H1 (cell line): ENCODE results near the gene CH25H. TPM values are rescaled to one million over a fixed set of nuclear protein-coding genes. Genes with fewer than 3 reads are reported as not detected.

ENCODE experiments used
- CTCF ChIA-PET: fragments of 300-600 bp; sonication (Branson Sonifier 250); formaldehyde crosslinking; loops from one replicate; lab custom pipeline; 2021; ENCODE audit not compliant: partially characterized antibody; lab: Charles Lee
- POLR2A ChIA-PET: fragments of 300-600 bp; sonication (Branson Sonifier 250); formaldehyde crosslinking; loops from one replicate; lab custom pipeline; 2021; ENCODE audit warnings: inconsistent platforms; ENCODE audit not compliant: partially characterized antibody; lab: Charles Lee
- DNase-seq, 2 experiments: peaks; one replicate each; pipeline versions ENCODE4 v3.0.0 to v3.0.0-alpha.2; 2010 to 2022; ENCODE audit warnings: low spot score in 2 of 2, low read depth in 1 of 2, mixed read lengths in 1 of 2
- FAIRE-seq: peaks from 2 replicates; lab custom pipeline; 2011; peaks lifted over from hg19 to GRCh38; lab: Jason Lieb, UNC
- H2AFZ ChIP-seq: 2 replicates; pipeline ENCODE4 v1.8.1; 2012; ENCODE audit warnings: low read length, inconsistent platforms
- H2AK5ac ChIP-seq: 2 replicates; pipeline ENCODE4 v1.6.1; 2013; ENCODE audit warnings: low read depth, low read length
- H2BK120ac ChIP-seq: replicated peaks from 2 replicates; pipeline ENCODE3; 2013; ENCODE audit warnings: low read depth, low read length, inconsistent platforms
- H2BK12ac ChIP-seq: 2 replicates; pipeline ENCODE4 v1.6.1; 2013; ENCODE audit warnings: low read depth, low read length
- H2BK15ac ChIP-seq: 2 replicates; pipeline ENCODE4 v1.6.1; 2013; ENCODE audit warnings: low read length
- H2BK20ac ChIP-seq: 2 replicates; pipeline ENCODE4 v1.6.1; 2013; ENCODE audit warnings: low read length
- H2BK5ac ChIP-seq: 2 replicates; pipeline ENCODE4 v1.6.1; 2013; ENCODE audit warnings: low read depth, low read length
- H3K14ac ChIP-seq: 2 replicates; pipeline ENCODE4 v1.6.1; 2013; ENCODE audit warnings: inconsistent platforms; ENCODE audit not compliant: insufficient read length
- H3K18ac ChIP-seq: 2 replicates; pipeline ENCODE4 v1.6.1; 2013; ENCODE audit warnings: low read length; ENCODE audit errors: extremely low read depth
- H3K23ac ChIP-seq: 2 replicates; pipeline ENCODE4 v1.6.1; 2013; ENCODE audit warnings: inconsistent platforms; ENCODE audit not compliant: insufficient read length
- H3K23me2 ChIP-seq: 2 replicates; pipeline ENCODE4 v1.6.1; 2013; ENCODE audit warnings: low read depth, low read length
- H3K27ac ChIP-seq: 2 replicates; pipeline ENCODE4 v1.6.1; 2011; ENCODE audit warnings: low read depth, low read length, inconsistent platforms
- H3K27me3 ChIP-seq, 4 experiments: replicated peaks in 1 of 4; 1 replicate in 1 of 4; 2 replicates in 3 of 4; pipeline versions ENCODE4 v1.6.1 to v1.8.1; 2011 to 2013; ENCODE audit warnings: low read length in 3 of 4, mild to moderate bottlenecking in 3 of 4, inconsistent platforms in 2 of 4, mixed read lengths in 2 of 4, moderate library complexity in 1 of 4; ENCODE audit not compliant: control insufficient read depth in 3 of 4, insufficient read depth in 3 of 4; ENCODE audit errors: extremely low read depth in 1 of 4
- H3K36me3 ChIP-seq, 4 experiments: 2 replicates each; pipeline versions ENCODE4 v1.6.1 to v1.8.1; 2011 to 2013; ENCODE audit warnings: mild to moderate bottlenecking in 4 of 4, low read length in 3 of 4, moderate library complexity in 2 of 4, control low read depth in 1 of 4, inconsistent platforms in 1 of 4; ENCODE audit not compliant: insufficient read depth in 4 of 4, control insufficient read depth in 2 of 4
- H3K4ac ChIP-seq: replicated peaks from 2 replicates; pipeline ENCODE3; 2013; ENCODE audit warnings: low read length, low read depth, mixed read lengths, inconsistent platforms; ENCODE audit not compliant: insufficient read length
- H3K4me1 ChIP-seq, 4 experiments: replicated peaks in 1 of 4; 1 replicate in 1 of 4; 2 replicates in 3 of 4; pipeline versions ENCODE4 v1.6.1 to v1.8.1; 2011 to 2013; ENCODE audit warnings: low read length in 3 of 4, inconsistent platforms in 2 of 4, mixed read lengths in 1 of 4; ENCODE audit not compliant: insufficient read depth in 4 of 4, control insufficient read depth in 3 of 4
- H3K4me2 ChIP-seq, 2 experiments: 2 replicates each; pipeline versions ENCODE4 v1.6.1 to v1.8.1; 2011 to 2013; ENCODE audit warnings: low read depth in 2 of 2, low read length in 2 of 2, control low read depth in 1 of 2, inconsistent platforms in 1 of 2, mild to moderate bottlenecking in 1 of 2; ENCODE audit not compliant: insufficient read depth in 1 of 2
- H3K4me3 ChIP-seq, 4 experiments: fragments of 200-600, 300-600 bp in 1 of 4; sonication (generic), shearing (Covaris generic), sonication (Bioruptor Twin) in 1 of 4; 2 replicates each; pipeline versions ENCODE4 v1.5.1 to v1.8.1; 2011 to 2016; ENCODE audit warnings: low read length in 4 of 4, low read depth in 3 of 4, control low read depth in 2 of 4, inconsistent platforms in 2 of 4, mild to moderate bottlenecking in 2 of 4, mixed read lengths in 1 of 4, moderate library complexity in 1 of 4; ENCODE audit not compliant: insufficient read depth in 2 of 4; ENCODE audit errors: extremely low read depth in 1 of 4
- H3K56ac ChIP-seq: replicated peaks from 2 replicates; pipeline ENCODE3; 2013; ENCODE audit warnings: low read depth, mild to moderate bottlenecking, mixed read lengths, low read length, inconsistent platforms; ENCODE audit not compliant: insufficient read length
- H3K79me1 ChIP-seq: 2 replicates; pipeline ENCODE4 v1.6.1; 2013; ENCODE audit warnings: low read depth, low read length, control low read depth
- H3K79me2 ChIP-seq, 2 experiments: 2 replicates each; pipeline versions ENCODE4 v1.6.1 to v1.8.1; 2012 to 2013; ENCODE audit warnings: low read length in 2 of 2, mild to moderate bottlenecking in 2 of 2, inconsistent platforms in 1 of 2; ENCODE audit not compliant: insufficient read depth in 2 of 2, control insufficient read depth in 1 of 2
- H3K9ac ChIP-seq, 4 experiments: replicated peaks in 1 of 4; 1 replicate in 1 of 4; 2 replicates in 3 of 4; pipeline versions ENCODE4 v1.6.1 to v1.8.1; 2011 to 2013; ENCODE audit warnings: low read depth in 3 of 4, low read length in 3 of 4, control low read depth in 2 of 4, mild to moderate bottlenecking in 2 of 4, moderate library complexity in 2 of 4, inconsistent platforms in 1 of 4; ENCODE audit errors: extremely low read depth in 1 of 4
- H3K9me3 ChIP-seq, 2 experiments: 2 replicates each; pipeline versions ENCODE4 v1.6.1 to v1.8.1; 2012 to 2013; ENCODE audit warnings: mild to moderate bottlenecking in 2 of 2, moderate library complexity in 2 of 2, control low read depth in 1 of 2, inconsistent platforms in 1 of 2, low read depth in 1 of 2, low read length in 1 of 2, mixed read lengths in 1 of 2; ENCODE audit not compliant: insufficient read depth in 2 of 2
- H4K20me1 ChIP-seq, 2 experiments: replicated peaks in 1 of 2; 2 replicates each; pipeline versions ENCODE3 to v1.8.1; 2011 to 2013; ENCODE audit warnings: inconsistent platforms in 2 of 2, low read length in 2 of 2, mild to moderate bottlenecking in 1 of 2; ENCODE audit not compliant: insufficient read depth in 2 of 2, control insufficient read depth in 1 of 2
- H4K5ac ChIP-seq: 2 replicates; pipeline ENCODE4 v1.6.1; 2013; ENCODE audit warnings: low read length, low read depth, mixed read lengths, inconsistent platforms; ENCODE audit not compliant: insufficient read length
- H4K8ac ChIP-seq: 2 replicates; pipeline ENCODE4 v1.8.0; 2013; ENCODE audit warnings: mild to moderate bottlenecking, moderate library complexity, low read length, inconsistent platforms; ENCODE audit not compliant: insufficient read depth; ENCODE audit errors: extremely low read depth
- H4K91ac ChIP-seq: replicated peaks from 2 replicates; pipeline ENCODE3; 2013; ENCODE audit warnings: low read length, mixed read lengths, inconsistent platforms; ENCODE audit not compliant: insufficient read length
- ASH2L ChIP-seq: fragments of 200-600, 300-600 bp; sonication (generic); IDR thresholded peaks from one replicate; pipeline ENCODE4 v1.7.1; 2017; ENCODE audit warnings: low read length
- BCL11A ChIP-seq, 2 experiments: IDR thresholded peaks; one replicate each; pipeline ENCODE4 v1.6.1; 2011; ENCODE audit warnings: low read depth in 2 of 2, low read length in 2 of 2, mild to moderate bottlenecking in 2 of 2
- CBX5 ChIP-seq: fragments of 300-800, 300-1000 bp; sonication (generic); IDR thresholded peaks from 2 replicates; pipeline ENCODE4 v1.7.1; 2016; ENCODE audit warnings: antibody characterized with exemption, low read length, low read depth
- CHD1 ChIP-seq: IDR thresholded peaks from 2 replicates; pipeline ENCODE4 v1.6.1; 2012; ENCODE audit warnings: low read depth, low read length, improper control_type of control experiment
- EGR1 ChIP-seq: IDR thresholded peaks from 2 replicates; pipeline ENCODE4 v1.6.1; 2011; ENCODE audit warnings: low read depth, low read length, borderline replicate concordance
- EZH2 ChIP-seq: fragments of 200-600 bp; sonication (generic); IDR thresholded peaks from 2 replicates; pipeline ENCODE4 v1.7.1; 2012; ENCODE audit warnings: low read depth, mild to moderate bottlenecking, moderate library complexity, low read length, inconsistent platforms; ENCODE audit not compliant: severe bottlenecking
- JUN ChIP-seq: IDR thresholded peaks from 2 replicates; pipeline ENCODE4 v1.6.1; 2011; ENCODE audit warnings: low read depth, mild to moderate bottlenecking, improper control_type of control experiment, low read length
- JUND ChIP-seq: IDR thresholded peaks from 2 replicates; pipeline ENCODE4 v1.6.1; 2011; ENCODE audit warnings: mild to moderate bottlenecking, improper control_type of control experiment, low read length
- NRF1 ChIP-seq: IDR thresholded peaks from 2 replicates; pipeline ENCODE4 v1.6.1; 2011; ENCODE audit warnings: mild to moderate bottlenecking, low read depth, low read length, improper control_type of control experiment
- POLR2AphosphoS5 ChIP-seq: IDR thresholded peaks from 2 replicates; pipeline ENCODE4 v1.6.1; 2011; ENCODE audit warnings: low read depth, low read length
- RFX5 ChIP-seq: IDR thresholded peaks from 2 replicates; pipeline ENCODE4 v1.6.1; 2011; ENCODE audit warnings: low read depth, low read length, improper control_type of control experiment, borderline replicate concordance
- RNF2 ChIP-seq: fragments of 200-900, 300-1000 bp; sonication (generic); IDR thresholded peaks from 2 replicates; pipeline ENCODE4 v1.7.1; 2016; ENCODE audit warnings: borderline replicate concordance, low read depth, mild to moderate bottlenecking, antibody characterized with exemption, low read length; ENCODE audit not compliant: poor library complexity, severe bottlenecking; ENCODE audit errors: missing control alignments
- SIN3A ChIP-seq, 2 experiments: IDR thresholded peaks in 1 of 2; conservative IDR thresholded peaks in 1 of 2; 2 replicates each; pipeline ENCODE4 v1.6.1; 2011 to 2012; ENCODE audit warnings: low read length in 2 of 2, improper control_type of control experiment in 1 of 2, low read depth in 1 of 2, mild to moderate bottlenecking in 1 of 2
- YY1 ChIP-seq: IDR thresholded peaks from 2 replicates; pipeline ENCODE4 v1.6.1; 2011; ENCODE audit warnings: low read depth, mild to moderate bottlenecking, low read length
- ZNF274 ChIP-seq: IDR thresholded peaks from 2 replicates; pipeline ENCODE4 v1.7.0; 2012; ENCODE audit warnings: low read length, borderline replicate concordance; ENCODE audit errors: extremely low read depth
- polyA plus RNA-seq, 7 experiments: library from polyadenylated mRNA; depleted of rRNA in 3 of 7; stranded (reverse) in 5 of 7; unstranded in 2 of 7; fragments of >200 nt in 5 of 7; fragments of 200-250 nt in 2 of 7; gene quantifications; 1 replicate in 5 of 7; 2 replicates in 1 of 7; 4 replicates in 1 of 7; pipeline versions ENCODE4 v1.2.1 to v1.2.3, GENCODE V29; 2011 to 2013; ENCODE audit warnings: missing spikeins in 2 of 7, mixed read lengths in 2 of 7
- total RNA-seq: library from RNA; stranded (reverse); fragmentation: NEBNext Ultra II Directional; extraction: Animal tissue kit (Norgen Biotek cat#: 25700); gene quantifications from 2 replicates; pipeline ENCODE4 v1.2.1, GENCODE V29; 2021

The CH25H gene
- total and polyA plus RNA-seq, 2 of the 8 experiments (the other 6 are each of a cell fraction or from before 2014, with no cell fraction given) = 0.56 to 1.3 TPM

DNA sequence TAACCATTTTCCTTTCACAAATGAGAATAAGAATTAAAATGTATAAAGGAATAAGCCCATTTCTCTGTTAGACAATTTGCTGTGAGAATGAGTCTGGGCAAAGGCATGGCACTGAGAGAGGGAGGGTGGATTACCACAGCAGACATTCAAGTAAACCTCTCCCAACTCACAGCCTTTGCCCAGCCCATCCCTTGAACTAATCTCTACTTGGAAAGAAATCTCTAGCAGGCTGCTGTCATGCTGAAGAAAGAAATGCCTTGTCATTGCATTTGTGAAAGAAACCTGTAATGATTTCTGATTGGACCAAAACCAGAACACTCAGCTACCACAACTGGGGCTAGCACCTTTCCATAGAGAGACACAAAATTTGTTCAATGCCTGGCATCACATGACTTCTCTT lies 39.2 kb downstream of the CH25H start:
- Histone ChIP-seq H3K14ac (no peak overlapping the region), H2BK12ac (no peak overlapping the region), H3K4me2 (no peak overlapping the region), H4K8ac (no peak overlapping the region), H2AFZ (no peak overlapping the region), H4K91ac (no peak overlapping the region), H3K9me3 (no peaks in the 10 kb centered on the region), H3K4me1 (peaks cover 0 to 6% (median 3%) of the 10 kb centered on the region in 4 experiments; a peak in 2 of 7 replicates), H2BK120ac (no peak overlapping the region), H3K27me3 (no peaks in the 10 kb centered on the region), H2BK15ac (no peak overlapping the region), H3K23me2 (no peaks in the 10 kb centered on the region), H2AK5ac (no peak overlapping the region), H3K9ac (no peak overlapping the region), H4K20me1 (no peaks in the 10 kb centered on the region), H3K36me3 (no peaks in the 10 kb centered on the region), H3K4ac (no peak overlapping the region)
- POLR2A ChIA-PET = no interaction called here
- FAIRE-seq = no peak
- TF ChIP-seq SIN3A (conservative IDR thresholded peaks at IDR 0.05 in 1 of 2, IDR thresholded peaks at IDR 0.05 in 1 of 2; ENCODE audit: low read depth in 1 of 2, low read length in 2 of 2) (no peak), CBX5 (no peak), JUND (no peak), YY1 (no peak), NRF1 (no peak), ASH2L (no peak), EZH2 (no peak), RFX5 (no peak), RNF2 (no peak), JUN (no peak), POLR2AphosphoS5 (no peak), CHD1 (no peak), BCL11A (IDR thresholded peaks at IDR 0.05; ENCODE audit: low read depth in 2 of 2, low read length in 2 of 2) (no peak), EGR1 (no peak), ZNF274 (no peak)
- TF ChIP-seq, all 59 proteins: peak for 0
- DNase-seq = no peak
- Histone ChIP-seq H3K79me1 (no peaks in the 10 kb centered on the region), H4K5ac (no peak overlapping the region), H3K18ac (no peak overlapping the region), H3K27ac (no peak overlapping the region), H2BK20ac (no peak overlapping the region), H3K56ac (no peak overlapping the region), H2BK5ac (no peak overlapping the region), H3K23ac (no peak overlapping the region), H3K4me3 (no peak overlapping the region), H3K79me2 (no peaks in the 10 kb centered on the region)
- CTCF ChIA-PET = interaction anchor here (1.1 to 2.1 kb wide), 3 partner anchors 49 to 233 kb away, joined by 3 to 4 read pairs (median 3); no protein-coding TSS in a partner anchor
